Measurements from ENCODE around the gene GP1BB.
"Not testable (repeated sequence)": the region's sequence is repeated elsewhere in the genome, so short reads cannot be mapped to it uniquely, and the experiment has no call there.

GP1BB gene

GRCh38 chr22:19723232-19723982 lies at the start of gene GP1BB:
Gene GP1BB, plus strand, starts transcription at chr22:19723539. Its CDS starts 31 bp downstream, at chr22:19723570.
- DNase-seq, result no peak
- intact Hi-C loops (cut with DNase I), result no loop called here

- no peak for DNase-seq
- intact Hi-C loops (cut with DNase I), result no loop called here
Measured at GRCh38 chr22:19673660-19674059, 49.7 kb upstream of the GP1BB start.

- peak in 1 of 10 donors; percentile 17 for DNase-seq
- intact Hi-C loops (cut with DNase I), result no loop called here
Measured at GRCh38 chr22:19674129-19674928, 49.0 kb upstream of the GP1BB start.

GRCh38 chr22:19674929-19675253 lies 48.4 kb upstream of the GP1BB start:
- peak in 2 of 10 donors; percentile 24 to 45 for DNase-seq
- intact Hi-C loops (cut with DNase I), result loop anchor here (5.0 kb wide), 1 partner anchor 42 kb away; no protein-coding TSS in a partner anchor

- intact Hi-C loops (cut with DNase I), result loop anchor here (5.0 kb wide), 1 partner anchor 42 kb away; no protein-coding TSS in a partner anchor
- peak in 2 of 10 donors; percentile 45 to 52 for DNase-seq
Measured at GRCh38 chr22:19675428-19675827, 47.9 kb upstream of the GP1BB start.

GRCh38 chr22:19676437-19676836 lies 46.9 kb upstream of the GP1BB start:
- intact Hi-C loops (cut with DNase I), result loop anchor here (5.0 kb wide), 1 partner anchor 41 kb away; no protein-coding TSS in a partner anchor

GRCh38 chr22:19678949-19679521 lies 44.3 kb upstream of the GP1BB start:
- DNase-seq, result peak in 2 of 10 donors; percentile 19 to 27
- intact Hi-C loops (cut with DNase I), result loop anchor here (5.0 kb wide), 1 partner anchor 38 kb away; no protein-coding TSS in a partner anchor

More at GRCh38 chr22:19676437-19676836, 46.9 kb upstream of the GP1BB start:
- not testable (repeated sequence) for DNase-seq

- DNase-seq, result peak in 6 of 10 donors; percentile 28 to 83 (median 45)
- intact Hi-C loops (cut with DNase I), result loop anchor here (5.0 kb wide), 1 partner anchor 38 kb away; no protein-coding TSS in a partner anchor
Measured at GRCh38 chr22:19679522-19680101, 43.7 kb upstream of the GP1BB start.

- DNase-seq, result peak in 2 of 10 donors; percentile 59 to 65
- intact Hi-C loops (cut with DNase I), result no loop called here
Measured at GRCh38 chr22:19680287-19680881, 43.0 kb upstream of the GP1BB start.

GRCh38 chr22:19680911-19681862 lies 42.2 kb upstream of the GP1BB start:
- intact Hi-C loops (cut with DNase I), result no loop called here
- peak in 2 of 10 donors; percentile 5 to 29 for DNase-seq

- no peak for DNase-seq
- intact Hi-C loops (cut with DNase I), result no loop called here
Measured at GRCh38 chr22:19681863-19682245, 41.5 kb upstream of the GP1BB start.

- DNase-seq, result peak in 1 of 10 donors; percentile 13
- intact Hi-C loops (cut with DNase I), result no loop called here
Measured at GRCh38 chr22:19686946-19687345, 36.4 kb upstream of the GP1BB start.

- intact Hi-C loops (cut with DNase I), result no loop called here
Measured at GRCh38 chr22:19687561-19688300, 35.6 kb upstream of the GP1BB start.

GRCh38 chr22:19688301-19689290 lies 34.7 kb upstream of the GP1BB start:
- intact Hi-C loops (cut with DNase I), result no loop called here
- peak in 2 of 10 donors; percentile 66 to 71 for DNase-seq

More at GRCh38 chr22:19687561-19688300, 35.6 kb upstream of the GP1BB start:
- DNase-seq, result peak in 2 of 10 donors; percentile 57

- intact Hi-C loops (cut with DNase I), result no loop called here
- DNase-seq, result peak in 2 of 10 donors; percentile 66 to 69
Measured at GRCh38 chr22:19689408-19689807, 33.9 kb upstream of the GP1BB start.

- DNase-seq, result peak in 2 of 10 donors; percentile 9 to 20
- intact Hi-C loops (cut with DNase I), result no loop called here
Measured at GRCh38 chr22:19691007-19691720, 32.2 kb upstream of the GP1BB start.
